ENCODE measurements around the gene PPP2R2B.

Gene PPP2R2B

GRCh38 chr5:146805081-146805480 is 73.5 kb downstream of the PPP2R2B start:
- Histone ChIP-seq H3K36me3 (ENCODE audit: control insufficient read depth, insufficient read depth, low read length) (no peaks in the 10 kb centered on the region), H3K9ac (no peak overlapping the region), H3K4me1 (no peaks in the 10 kb centered on the region), H3K4me2 (ENCODE audit: low read length) (no peak overlapping the region), H3K27ac (no peak overlapping the region), H3K9me3 (ENCODE audit: control insufficient read depth, low read length) (no peaks in the 10 kb centered on the region), H3K4me3 (ENCODE audit: low read depth, low read length) (no peak overlapping the region), H2AFZ (no peak overlapping the region), H3K27me3 (ENCODE audit: control insufficient read depth, insufficient read depth, low read length) (no peaks in the 10 kb centered on the region), H3K79me2 (no peaks in the 10 kb centered on the region)
- TF ChIP-seq, protein P1, sequence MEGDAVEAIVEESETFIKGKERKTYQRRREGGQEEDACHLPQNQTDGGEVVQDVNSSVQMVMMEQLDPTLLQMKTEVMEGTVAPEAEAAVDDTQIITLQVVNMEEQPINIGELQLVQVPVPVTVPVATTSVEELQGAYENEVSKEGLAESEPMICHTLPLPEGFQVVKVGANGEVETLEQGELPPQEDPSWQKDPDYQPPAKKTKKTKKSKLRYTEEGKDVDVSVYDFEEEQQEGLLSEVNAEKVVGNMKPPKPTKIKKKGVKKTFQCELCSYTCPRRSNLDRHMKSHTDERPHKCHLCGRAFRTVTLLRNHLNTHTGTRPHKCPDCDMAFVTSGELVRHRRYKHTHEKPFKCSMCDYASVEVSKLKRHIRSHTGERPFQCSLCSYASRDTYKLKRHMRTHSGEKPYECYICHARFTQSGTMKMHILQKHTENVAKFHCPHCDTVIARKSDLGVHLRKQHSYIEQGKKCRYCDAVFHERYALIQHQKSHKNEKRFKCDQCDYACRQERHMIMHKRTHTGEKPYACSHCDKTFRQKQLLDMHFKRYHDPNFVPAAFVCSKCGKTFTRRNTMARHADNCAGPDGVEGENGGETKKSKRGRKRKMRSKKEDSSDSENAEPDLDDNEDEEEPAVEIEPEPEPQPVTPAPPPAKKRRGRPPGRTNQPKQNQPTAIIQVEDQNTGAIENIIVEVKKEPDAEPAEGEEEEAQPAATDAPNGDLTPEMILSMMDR (IDR thresholded peaks at IDR 0.05): no peak

DNA sequence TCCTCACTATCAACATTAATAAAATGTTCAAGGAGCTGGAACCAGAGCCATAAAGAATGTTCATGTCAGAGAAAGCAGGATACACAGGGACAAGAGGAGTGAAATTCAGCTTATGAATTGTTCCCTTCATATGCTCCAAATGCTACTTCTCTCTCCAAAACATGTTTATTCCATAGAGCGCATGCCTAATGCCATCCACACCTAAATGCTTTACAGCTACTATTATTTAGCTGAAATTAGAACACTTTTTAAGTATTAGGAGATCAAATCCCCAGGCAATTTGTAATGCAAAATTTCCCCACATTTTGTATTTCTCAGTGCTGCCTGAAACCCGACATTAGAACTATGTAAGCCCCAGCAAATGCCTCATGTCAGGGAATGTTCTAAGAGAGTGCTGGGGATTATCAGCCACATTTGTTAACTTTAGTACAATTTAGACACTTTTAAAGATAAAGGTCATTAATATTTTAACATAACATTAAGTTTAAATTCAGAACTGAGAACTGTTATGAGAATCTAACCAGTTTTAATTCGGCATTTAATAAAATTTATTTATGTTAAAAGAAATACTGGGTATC is 75.5 kb downstream of the PPP2R2B start:
- H3K9me3 ChIP-seq (ENCODE audit: control insufficient read depth, low read length): no peaks in the 10 kb centered on the region
- no peaks in the 10 kb centered on the region for H3K79me2 ChIP-seq
- no peak overlapping the region for H3K4me2 ChIP-seq (ENCODE audit: low read length)
- no peaks in the 10 kb centered on the region for H3K27me3 ChIP-seq (ENCODE audit: control insufficient read depth, insufficient read depth, low read length)
- TF ChIP-seq, protein P1 (IDR thresholded peaks at IDR 0.05): no peak
- H3K27ac ChIP-seq: no peak overlapping the region
- H2AFZ ChIP-seq: no peak overlapping the region
- H3K4me3 ChIP-seq (ENCODE audit: low read depth, low read length): no peak overlapping the region
- no peak overlapping the region for H3K9ac ChIP-seq
- H3K36me3 ChIP-seq (ENCODE audit: control insufficient read depth, insufficient read depth, low read length): no peaks in the 10 kb centered on the region
- peaks cover 2% of the 10 kb centered on the region for H3K4me1 ChIP-seq

DNA sequence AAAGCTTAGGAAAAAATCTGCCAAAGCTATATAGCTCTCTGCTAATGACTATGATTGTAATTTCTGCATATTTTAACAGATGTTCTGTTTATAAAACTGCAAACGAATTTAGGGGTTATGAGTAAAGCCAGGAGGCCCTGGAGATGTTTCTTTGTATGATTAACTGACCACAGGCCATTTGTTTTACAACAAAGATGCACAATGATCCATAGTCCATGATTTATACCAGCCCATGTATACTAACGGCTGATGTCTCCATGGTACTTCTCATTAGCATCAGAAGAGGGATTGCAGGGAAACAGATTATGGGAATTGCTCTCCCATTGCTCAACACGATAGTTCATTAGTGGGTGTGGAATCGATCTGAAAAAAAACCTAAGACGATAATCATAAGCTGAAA is 78.9 kb downstream of the PPP2R2B start:
- H2AFZ ChIP-seq: no peak overlapping the region
- TF ChIP-seq, protein P1 (IDR thresholded peaks at IDR 0.05): no peak
- no peak overlapping the region for H3K4me3 ChIP-seq (ENCODE audit: low read depth, low read length)
- H3K4me1 ChIP-seq: peaks cover 3% of the 10 kb centered on the region
- no peak overlapping the region for H3K9ac ChIP-seq
- no peak overlapping the region for H3K27ac ChIP-seq
- H3K79me2 ChIP-seq: no peaks in the 10 kb centered on the region
- no peaks in the 10 kb centered on the region for H3K9me3 ChIP-seq (ENCODE audit: control insufficient read depth, low read length)
- no peaks in the 10 kb centered on the region for H3K27me3 ChIP-seq (ENCODE audit: control insufficient read depth, insufficient read depth, low read length)
- no peak overlapping the region for H3K4me2 ChIP-seq (ENCODE audit: low read length)
- H3K36me3 ChIP-seq (ENCODE audit: control insufficient read depth, insufficient read depth, low read length): no peaks in the 10 kb centered on the region

DNA sequence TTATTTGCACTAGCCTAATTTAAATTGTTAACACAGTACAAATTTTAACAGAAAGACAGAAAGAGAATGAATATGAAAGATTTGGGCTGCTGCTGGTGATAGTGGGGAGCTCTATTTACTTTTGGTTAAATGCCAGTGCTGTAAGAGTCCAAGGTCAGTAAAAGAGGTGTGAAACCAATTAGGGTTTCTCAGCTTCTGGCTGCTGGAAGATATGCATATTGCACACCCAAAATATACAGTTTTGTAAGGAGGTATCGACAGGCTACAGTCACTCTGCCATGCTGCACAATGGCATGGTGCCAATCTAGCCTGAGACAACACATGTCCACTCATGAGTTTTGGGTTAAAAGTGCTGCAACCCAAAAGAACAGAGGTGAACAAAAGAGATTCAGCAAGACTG is 79.3 kb downstream of the PPP2R2B start:
- Histone ChIP-seq H3K9me3 (ENCODE audit: control insufficient read depth, low read length) (no peaks in the 10 kb centered on the region), H3K79me2 (no peaks in the 10 kb centered on the region), H2AFZ (no peak overlapping the region), H3K27me3 (ENCODE audit: control insufficient read depth, insufficient read depth, low read length) (no peaks in the 10 kb centered on the region), H3K27ac (no peak overlapping the region), H3K4me1 (peaks cover 3% of the 10 kb centered on the region), H3K36me3 (ENCODE audit: control insufficient read depth, insufficient read depth, low read length) (no peaks in the 10 kb centered on the region), H3K4me3 (ENCODE audit: low read depth, low read length) (no peak overlapping the region), H3K9ac (no peak overlapping the region), H3K4me2 (ENCODE audit: low read length) (no peak overlapping the region)
- TF ChIP-seq, protein P1 (IDR thresholded peaks at IDR 0.05): no peak

DNA sequence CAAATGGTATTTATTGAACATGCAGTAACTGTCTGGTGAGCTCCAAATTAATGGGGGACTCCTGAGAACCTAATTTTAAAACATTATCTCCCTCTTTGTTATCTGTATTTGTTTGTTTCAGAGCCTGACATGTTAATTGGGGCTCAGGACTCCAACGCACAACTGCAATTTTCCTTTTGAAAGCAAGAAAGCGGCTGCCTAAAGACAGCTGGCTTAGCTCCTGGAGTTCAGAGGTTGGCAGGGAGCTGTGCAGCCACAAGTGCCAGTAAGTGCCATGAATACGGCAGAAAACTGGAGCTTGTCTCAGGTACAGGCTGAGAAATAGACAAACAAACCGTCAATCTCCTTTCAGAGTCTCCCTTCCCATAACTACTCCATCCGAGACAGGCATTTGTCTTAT is 80.9 kb downstream of the PPP2R2B start:
- no peak overlapping the region for H3K4me2 ChIP-seq (ENCODE audit: low read length)
- H3K27ac ChIP-seq: no peak overlapping the region
- TF ChIP-seq, protein P1 (IDR thresholded peaks at IDR 0.05): no peak
- no peak overlapping the region for H3K9ac ChIP-seq
- H3K36me3 ChIP-seq (ENCODE audit: control insufficient read depth, insufficient read depth, low read length): no peaks in the 10 kb centered on the region
- H2AFZ ChIP-seq: no peak overlapping the region
- peaks cover 3% of the 10 kb centered on the region for H3K4me1 ChIP-seq
- no peaks in the 10 kb centered on the region for H3K79me2 ChIP-seq
- H3K4me3 ChIP-seq (ENCODE audit: low read depth, low read length): no peak overlapping the region
- H3K27me3 ChIP-seq (ENCODE audit: control insufficient read depth, insufficient read depth, low read length): no peaks in the 10 kb centered on the region
- no peaks in the 10 kb centered on the region for H3K9me3 ChIP-seq (ENCODE audit: control insufficient read depth, low read length)

All from parathyroid adenoma (tissue), 2 donors.